ENCODE data around the gene ANKRD12.

DNA sequence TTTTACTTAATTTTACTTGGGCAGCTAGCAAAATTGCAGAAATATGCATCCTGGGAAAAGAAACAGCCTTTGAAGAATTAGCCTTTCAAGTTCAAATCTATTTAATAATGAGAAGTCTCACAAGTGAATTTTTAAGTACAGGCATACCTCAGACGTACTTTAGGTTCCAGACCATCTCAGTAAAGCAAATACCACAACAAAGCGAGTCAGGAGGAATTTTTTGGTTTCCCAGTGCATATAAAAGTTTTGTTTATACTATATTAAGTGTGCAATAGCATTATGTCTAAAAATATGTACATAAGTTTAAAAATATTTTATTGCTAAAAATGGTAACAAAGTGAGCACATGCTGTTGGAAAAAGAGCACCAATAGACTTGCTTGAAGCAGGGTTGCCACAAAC lies 147.2 kb downstream of the ANKRD12 start:
- TF ChIP-seq, protein P1, sequence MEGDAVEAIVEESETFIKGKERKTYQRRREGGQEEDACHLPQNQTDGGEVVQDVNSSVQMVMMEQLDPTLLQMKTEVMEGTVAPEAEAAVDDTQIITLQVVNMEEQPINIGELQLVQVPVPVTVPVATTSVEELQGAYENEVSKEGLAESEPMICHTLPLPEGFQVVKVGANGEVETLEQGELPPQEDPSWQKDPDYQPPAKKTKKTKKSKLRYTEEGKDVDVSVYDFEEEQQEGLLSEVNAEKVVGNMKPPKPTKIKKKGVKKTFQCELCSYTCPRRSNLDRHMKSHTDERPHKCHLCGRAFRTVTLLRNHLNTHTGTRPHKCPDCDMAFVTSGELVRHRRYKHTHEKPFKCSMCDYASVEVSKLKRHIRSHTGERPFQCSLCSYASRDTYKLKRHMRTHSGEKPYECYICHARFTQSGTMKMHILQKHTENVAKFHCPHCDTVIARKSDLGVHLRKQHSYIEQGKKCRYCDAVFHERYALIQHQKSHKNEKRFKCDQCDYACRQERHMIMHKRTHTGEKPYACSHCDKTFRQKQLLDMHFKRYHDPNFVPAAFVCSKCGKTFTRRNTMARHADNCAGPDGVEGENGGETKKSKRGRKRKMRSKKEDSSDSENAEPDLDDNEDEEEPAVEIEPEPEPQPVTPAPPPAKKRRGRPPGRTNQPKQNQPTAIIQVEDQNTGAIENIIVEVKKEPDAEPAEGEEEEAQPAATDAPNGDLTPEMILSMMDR (IDR thresholded peaks at IDR 0.05) = no peak
- no peak for TF ChIP-seq EZH2 (IDR thresholded peaks at IDR 0.05; ENCODE audit: borderline replicate concordance, insufficient read depth, low read depth, low read length, poor library complexity, severe bottlenecking)

Measured in B cell (primary cell).